H1 (cell line): ENCODE measurements around the gene KCNH1. TPM values are rescaled to one million over a fixed set of nuclear protein-coding genes. Genes with fewer than 3 reads are reported as not detected.

ENCODE experiments used
- ASH2L ChIP-seq: fragments of 200-600, 300-600 bp; sonication (generic); IDR thresholded peaks from one replicate; pipeline ENCODE4 v1.7.1; 2017; ENCODE audit warnings: low read length
- BRCA1 ChIP-seq: IDR thresholded peaks from 2 replicates; pipeline ENCODE4 v1.6.1; 2012; ENCODE audit warnings: low read depth, low read length, improper control_type of control experiment
- CREB1 ChIP-seq: IDR thresholded peaks from 2 replicates; pipeline ENCODE4 v1.6.1; 2012; ENCODE audit warnings: inconsistent platforms
- CTBP2 ChIP-seq: IDR thresholded peaks from 2 replicates; pipeline ENCODE4 v1.7.0; 2011; ENCODE audit warnings: borderline replicate concordance, mild to moderate bottlenecking, moderate library complexity, mixed read lengths, low read length; ENCODE audit not compliant: insufficient read depth, insufficient read length
- EP300 ChIP-seq, 2 experiments: IDR thresholded peaks; 1 replicate in 1 of 2; 2 replicates in 1 of 2; pipeline ENCODE4 v1.6.1; 2011 to 2012; ENCODE audit warnings: low read depth in 2 of 2, low read length in 2 of 2, mild to moderate bottlenecking in 2 of 2, borderline replicate concordance in 1 of 2, inconsistent platforms in 1 of 2, moderate library complexity in 1 of 2
- KDM1A ChIP-seq: fragments of 200-600, 300-600 bp; sonication (generic); IDR thresholded peaks from 2 replicates; pipeline ENCODE4 v1.7.1; 2016; ENCODE audit warnings: mild to moderate bottlenecking, low read length, borderline replicate concordance
- SIN3A ChIP-seq, 2 experiments: IDR thresholded peaks in 1 of 2; conservative IDR thresholded peaks in 1 of 2; 2 replicates each; pipeline ENCODE4 v1.6.1; 2011 to 2012; ENCODE audit warnings: low read length in 2 of 2, improper control_type of control experiment in 1 of 2, low read depth in 1 of 2, mild to moderate bottlenecking in 1 of 2
- SUZ12 ChIP-seq: fragments of 200-600 bp; sonication (generic); IDR thresholded peaks from 2 replicates; pipeline ENCODE4 v1.6.1; 2012; ENCODE audit warnings: mild to moderate bottlenecking, inconsistent platforms, low read length, moderate library complexity, mixed read lengths
- TAF1 ChIP-seq: IDR thresholded peaks from 2 replicates; pipeline ENCODE4 v1.6.1; 2011; ENCODE audit warnings: mild to moderate bottlenecking, low read depth, low read length
- TBP ChIP-seq: IDR thresholded peaks from 2 replicates; pipeline ENCODE4 v1.6.1; 2011; ENCODE audit warnings: low read depth, low read length, improper control_type of control experiment
- YY1 ChIP-seq: IDR thresholded peaks from 2 replicates; pipeline ENCODE4 v1.6.1; 2011; ENCODE audit warnings: low read depth, mild to moderate bottlenecking, low read length
- ZNF274 ChIP-seq: IDR thresholded peaks from 2 replicates; pipeline ENCODE4 v1.7.0; 2012; ENCODE audit warnings: low read length, borderline replicate concordance; ENCODE audit errors: extremely low read depth
- polyA plus RNA-seq, 7 experiments: library from polyadenylated mRNA; depleted of rRNA in 3 of 7; stranded (reverse) in 5 of 7; unstranded in 2 of 7; fragments of >200 nt in 5 of 7; fragments of 200-250 nt in 2 of 7; gene quantifications; 1 replicate in 5 of 7; 2 replicates in 1 of 7; 4 replicates in 1 of 7; pipeline versions ENCODE4 v1.2.1 to v1.2.3, GENCODE V29; 2011 to 2013; ENCODE audit warnings: missing spikeins in 2 of 7, mixed read lengths in 2 of 7
- total RNA-seq: library from RNA; stranded (reverse); fragmentation: NEBNext Ultra II Directional; extraction: Animal tissue kit (Norgen Biotek cat#: 25700); gene quantifications from 2 replicates; pipeline ENCODE4 v1.2.1, GENCODE V29; 2021
- TF ChIP-seq, protein P1 (sequence below): IDR thresholded peaks from 2 replicates; pipeline ENCODE4 v1.6.1; 2012; ENCODE audit warnings: inconsistent platforms
- TF ChIP-seq, protein P2 (sequence below), 3 experiments: IDR thresholded peaks; 1 replicate in 2 of 3; 2 replicates in 1 of 3; pipeline versions ENCODE4 v1.5.1 to v1.6.1; 2011; ENCODE audit warnings: low read length in 3 of 3, mild to moderate bottlenecking in 3 of 3, inconsistent platforms in 2 of 3, low read depth in 1 of 3, moderate library complexity in 1 of 3; ENCODE audit not compliant: insufficient read depth in 1 of 3; ENCODE audit errors: control extremely low read depth in 1 of 3
- TF ChIP-seq, protein P3 (sequence below): IDR thresholded peaks from 2 replicates; pipeline ENCODE4 v1.6.1; 2011; ENCODE audit warnings: low read depth, mild to moderate bottlenecking, low read length; ENCODE audit not compliant: insufficient read depth

Gene KCNH1
- total and polyA plus RNA-seq, 2 of the 8 experiments (the other 6 are each of a cell fraction or from before 2014, with no cell fraction given), result 0.27 to 0.34 TPM

DNA sequence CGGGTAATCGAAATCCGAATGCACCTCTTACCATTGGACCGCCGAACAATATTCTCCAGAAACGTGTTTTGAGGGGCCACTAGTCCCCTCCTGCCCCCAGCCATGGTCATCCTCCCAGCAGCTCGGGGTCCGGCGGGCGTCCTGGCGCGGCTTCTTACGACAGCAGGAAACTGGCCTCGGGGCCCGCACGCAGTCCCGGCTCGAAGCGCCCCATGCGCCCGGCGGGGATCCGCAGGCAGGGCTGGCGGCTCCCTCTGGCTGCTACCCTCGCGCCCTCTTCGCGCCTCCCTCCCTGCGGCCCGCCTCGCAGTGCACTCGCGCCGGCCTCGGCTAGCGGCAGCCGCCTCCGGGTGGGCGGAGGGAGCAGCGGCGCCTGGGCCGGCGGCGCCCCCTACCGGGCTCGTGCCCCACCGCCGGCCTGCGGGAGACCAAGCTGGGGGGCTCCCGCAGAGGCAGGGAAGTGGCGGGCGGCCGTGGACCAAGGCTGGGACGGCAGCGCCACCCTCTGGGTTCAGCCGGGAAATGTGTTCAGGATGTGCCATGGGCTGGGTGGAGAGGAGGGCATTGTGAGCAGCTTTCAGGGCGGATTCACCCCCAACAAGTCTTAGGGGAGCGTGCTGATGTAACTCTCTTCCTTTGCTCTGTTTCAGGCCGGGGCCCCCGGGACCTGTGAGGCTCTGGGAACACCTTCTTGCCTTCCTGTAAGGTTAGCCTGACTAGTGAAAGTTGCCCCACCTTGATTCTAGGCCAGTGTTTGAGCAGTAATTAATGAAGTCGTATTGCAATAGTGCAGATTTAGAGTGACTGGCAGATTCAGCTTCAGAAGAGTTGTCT is at the start of gene KCNH1 (continued):
- TF ChIP-seq SIN3A (conservative IDR thresholded peaks at IDR 0.05 in 1 of 2, IDR thresholded peaks at IDR 0.05 in 1 of 2; ENCODE audit: low read depth in 1 of 2, low read length in 2 of 2) (peak in 1 of 2 experiments; percentile 40; a peak in 1 of 4 replicates), EP300 (IDR thresholded peaks at IDR 0.05; ENCODE audit: borderline replicate concordance in 1 of 2, low read depth in 2 of 2, low read length in 2 of 2) (peak in 1 of 2 experiments; percentile 75; a peak in 1 of 3 replicates), ZNF274 (no peak), TBP (no peak), TAF1 (peak; percentile 41; the same call in 1 of the 2 replicates), KDM1A (no peak), ASH2L (peak; percentile 79), CTBP2 (peak; percentile 75), SUZ12 (no peak), CREB1 (0 out of 2 replicates have a peak, but pooled peaks have one; percentile 15), YY1 (peak; percentile 60; the same call in 1 of the 2 replicates), BRCA1 (no peak)
- TF ChIP-seq, protein P1, sequence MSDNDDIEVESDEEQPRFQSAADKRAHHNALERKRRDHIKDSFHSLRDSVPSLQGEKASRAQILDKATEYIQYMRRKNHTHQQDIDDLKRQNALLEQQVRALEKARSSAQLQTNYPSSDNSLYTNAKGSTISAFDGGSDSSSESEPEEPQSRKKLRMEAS, result peak; percentile 89
- TF ChIP-seq, protein P2, sequence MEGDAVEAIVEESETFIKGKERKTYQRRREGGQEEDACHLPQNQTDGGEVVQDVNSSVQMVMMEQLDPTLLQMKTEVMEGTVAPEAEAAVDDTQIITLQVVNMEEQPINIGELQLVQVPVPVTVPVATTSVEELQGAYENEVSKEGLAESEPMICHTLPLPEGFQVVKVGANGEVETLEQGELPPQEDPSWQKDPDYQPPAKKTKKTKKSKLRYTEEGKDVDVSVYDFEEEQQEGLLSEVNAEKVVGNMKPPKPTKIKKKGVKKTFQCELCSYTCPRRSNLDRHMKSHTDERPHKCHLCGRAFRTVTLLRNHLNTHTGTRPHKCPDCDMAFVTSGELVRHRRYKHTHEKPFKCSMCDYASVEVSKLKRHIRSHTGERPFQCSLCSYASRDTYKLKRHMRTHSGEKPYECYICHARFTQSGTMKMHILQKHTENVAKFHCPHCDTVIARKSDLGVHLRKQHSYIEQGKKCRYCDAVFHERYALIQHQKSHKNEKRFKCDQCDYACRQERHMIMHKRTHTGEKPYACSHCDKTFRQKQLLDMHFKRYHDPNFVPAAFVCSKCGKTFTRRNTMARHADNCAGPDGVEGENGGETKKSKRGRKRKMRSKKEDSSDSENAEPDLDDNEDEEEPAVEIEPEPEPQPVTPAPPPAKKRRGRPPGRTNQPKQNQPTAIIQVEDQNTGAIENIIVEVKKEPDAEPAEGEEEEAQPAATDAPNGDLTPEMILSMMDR (IDR thresholded peaks at IDR 0.05; ENCODE audit: control extremely low read depth in 1 of 3, insufficient read depth in 1 of 3, low read depth in 1 of 3, low read length in 3 of 3), result peak; percentile 89 to 98 (median 95)
- TF ChIP-seq, protein P3, sequence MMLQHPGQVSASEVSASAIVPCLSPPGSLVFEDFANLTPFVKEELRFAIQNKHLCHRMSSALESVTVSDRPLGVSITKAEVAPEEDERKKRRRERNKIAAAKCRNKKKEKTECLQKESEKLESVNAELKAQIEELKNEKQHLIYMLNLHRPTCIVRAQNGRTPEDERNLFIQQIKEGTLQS, result no peak
